Measurements from ENCODE around the gene SCD. TPM values are rescaled to one million over a fixed set of nuclear protein-coding genes. Genes with fewer than 3 reads are reported as not detected.

SCD gene
- total RNA-seq, 2 donors from 2014 or later, result 159 to 513 TPM

GRCh38 chr10:100325158-100325557 lies 21.9 kb upstream of the SCD start:
- intact Hi-C loops (cut with DNase I), result no loop called here

GRCh38 chr10:100327007-100327717 lies 19.9 kb upstream of the SCD start:
- no peak for TF ChIP-seq CTCF (IDR thresholded peaks at IDR 0.05)
- no peak for DNase-seq

More at GRCh38 chr10:100325158-100325557, 21.9 kb upstream of the SCD start:
- Histone ChIP-seq H3K4me3 (no peak overlapping the region), H3K9ac (ENCODE audit: low read depth in 2 of 2, low read length in 2 of 2) (no peak overlapping the region), H3K27ac (no peak overlapping the region), H3K9me3 (no peaks in the 10 kb centered on the region), H3K36me3 (no peaks in the 10 kb centered on the region), H3K27me3 (no peaks in the 10 kb centered on the region), H3K4me1 (no peaks in the 10 kb centered on the region)
- DNase-seq, result no peak
- no peak for TF ChIP-seq CTCF (IDR thresholded peaks at IDR 0.05)

DNA sequence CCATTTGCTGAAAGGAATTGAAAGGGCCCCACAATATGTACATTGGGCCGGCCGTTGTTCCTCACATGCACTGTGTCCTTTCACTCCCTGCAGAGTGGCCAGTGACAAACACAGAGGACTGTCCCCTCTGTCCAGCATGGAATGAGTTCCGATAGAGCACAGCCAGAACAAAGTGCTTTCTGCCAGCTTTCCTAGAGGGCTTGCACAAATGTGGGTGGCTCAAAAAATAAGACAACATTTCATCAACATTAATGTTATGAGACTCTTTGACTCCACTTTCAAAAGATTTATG lies 19.4 kb upstream of the SCD start:
- DNase-seq, result no peak
- TF ChIP-seq CTCF (IDR thresholded peaks at IDR 0.05), result no peak
- no peaks in the 10 kb centered on the region for H3K36me3 ChIP-seq
- no peaks in the 10 kb centered on the region for H3K9me3 ChIP-seq
- intact Hi-C loops (cut with DNase I), result no loop called here
- H3K27me3 ChIP-seq, result no peaks in the 10 kb centered on the region
- H3K4me1 ChIP-seq, result no peaks in the 10 kb centered on the region
- H3K9ac ChIP-seq (ENCODE audit: low read depth in 2 of 2, low read length in 2 of 2), result no peak overlapping the region
- H3K27ac ChIP-seq, result no peak overlapping the region
- H3K4me3 ChIP-seq, result no peak overlapping the region

More at GRCh38 chr10:100327007-100327717, 19.9 kb upstream of the SCD start:
- H3K9me3 ChIP-seq, result no peaks in the 10 kb centered on the region
- intact Hi-C loops (cut with DNase I), result no loop called here
- H3K4me3 ChIP-seq, result no peak overlapping the region
- H3K4me1 ChIP-seq, result no peaks in the 10 kb centered on the region
- no peak overlapping the region for H3K27ac ChIP-seq
- no peak overlapping the region for H3K9ac ChIP-seq (ENCODE audit: low read depth in 2 of 2, low read length in 2 of 2)
- no peaks in the 10 kb centered on the region for H3K36me3 ChIP-seq
- no peaks in the 10 kb centered on the region for H3K27me3 ChIP-seq

DNA sequence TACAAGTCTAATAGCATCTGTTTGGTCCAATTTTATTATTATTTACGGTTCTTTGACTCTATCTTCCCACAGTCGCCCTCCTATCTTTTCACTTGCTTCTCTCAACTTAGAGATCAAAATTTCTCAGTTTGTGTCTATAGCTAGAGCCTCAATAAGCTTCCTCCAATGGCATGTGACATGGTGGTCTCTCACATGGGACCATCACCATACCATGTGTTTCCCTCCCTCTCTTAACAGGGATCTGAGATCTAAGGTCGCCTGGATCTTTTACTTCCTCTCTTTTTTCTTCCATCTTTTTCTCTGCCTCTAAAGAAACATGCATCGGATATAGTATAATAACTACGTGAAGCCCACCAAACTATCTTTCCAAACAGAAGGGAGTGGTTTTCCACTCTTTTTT lies 18.8 kb upstream of the SCD start:
- no peaks in the 10 kb centered on the region for H3K4me1 ChIP-seq
- H3K9me3 ChIP-seq, result no peaks in the 10 kb centered on the region
- H3K36me3 ChIP-seq, result no peaks in the 10 kb centered on the region
- H3K27ac ChIP-seq, result no peak overlapping the region
- H3K27me3 ChIP-seq, result no peaks in the 10 kb centered on the region
- DNase-seq, result no peak
- no peak for TF ChIP-seq CTCF (IDR thresholded peaks at IDR 0.05)
- H3K9ac ChIP-seq (ENCODE audit: low read depth in 2 of 2, low read length in 2 of 2), result no peak overlapping the region
- intact Hi-C loops (cut with DNase I), result no loop called here
- no peak overlapping the region for H3K4me3 ChIP-seq

GRCh38 chr10:100330079-100330478 lies 17.0 kb upstream of the SCD start, which contains the start of gene PKD2L1:
PKD2L1 (minus strand) TSS chr10:100330228; CDS start chr10:100330103, 125 bp downstream.
- Histone ChIP-seq H3K4me1 (no peaks in the 10 kb centered on the region), H3K27me3 (no peaks in the 10 kb centered on the region), H3K9me3 (no peaks in the 10 kb centered on the region), H3K4me3 (no peak within 1 kb of the TSS), H3K9ac (ENCODE audit: low read depth in 2 of 2, low read length in 2 of 2) (no peak within 1 kb of the TSS), H3K27ac (no peak within 1 kb of the TSS), H3K36me3 (no peaks in the 10 kb centered on the region)
- TF ChIP-seq CTCF (IDR thresholded peaks at IDR 0.05), result no peak
- no peak for DNase-seq
- intact Hi-C loops (cut with DNase I), result no loop called here

Measured in colonic mucosa (tissue), 4 donors.